GM18909 (cell line): ENCODE results near the gene SLC30A5.
"Not testable (repeated sequence)": the region's sequence is repeated elsewhere in the genome, so short reads cannot be mapped to it uniquely, and the experiment has no call there.

Source experiments
- ATAC-seq: cut with Tn5 transposase; IDR thresholded peaks from one replicate; pipeline ENCODE4 v1.9.1; 2021; ENCODE audit warnings: mild to moderate bottlenecking; ENCODE audit not compliant: unreplicated experiment, poor library complexity

SLC30A5 gene

GRCh38 chr5:69093771-69094482 lies at the start of gene SLC30A5:
TSS of gene SLC30A5 (plus strand) at chr5:69094014. CDS start at chr5:69094256, 242 bp downstream.
- peak; percentile 99 for ATAC-seq

- not testable (repeated sequence) for ATAC-seq
Observed at GRCh38 chr5:69045213-69045612, 48.6 kb upstream of the SLC30A5 start.

GRCh38 chr5:69046375-69046957 lies 47.3 kb upstream of the SLC30A5 start:
- ATAC-seq: no peak

- no peak for ATAC-seq
Observed at GRCh38 chr5:69048230-69048629, 45.6 kb upstream of the SLC30A5 start.

- no peak for ATAC-seq
Observed at GRCh38 chr5:69049151-69049550, 44.7 kb upstream of the SLC30A5 start.

- no peak for ATAC-seq
Observed at GRCh38 chr5:69049796-69050195, 44.0 kb upstream of the SLC30A5 start.

- no peak for ATAC-seq
Observed at GRCh38 chr5:69050214-69050613, 43.6 kb upstream of the SLC30A5 start.

- no peak for ATAC-seq
Observed at GRCh38 chr5:69052181-69052580, 41.6 kb upstream of the SLC30A5 start.

- no peak for ATAC-seq
Observed at GRCh38 chr5:69074664-69075521, 18.9 kb upstream of the SLC30A5 start.

- no peak for ATAC-seq
Observed at GRCh38 chr5:69075522-69076179, 18.2 kb upstream of the SLC30A5 start.

GRCh38 chr5:69078921-69079540 lies 14.8 kb upstream of the SLC30A5 start:
- no peak for ATAC-seq

- ATAC-seq: no peak
Observed at GRCh38 chr5:69079556-69079955, 14.3 kb upstream of the SLC30A5 start.

- no peak for ATAC-seq
Observed at GRCh38 chr5:69083412-69083811, 10.4 kb upstream of the SLC30A5 start.

- no peak for ATAC-seq
Observed at GRCh38 chr5:69084195-69084594, 9.6 kb upstream of the SLC30A5 start.

- ATAC-seq: no peak
Observed at GRCh38 chr5:69084903-69085302, 8.9 kb upstream of the SLC30A5 start.

- no peak for ATAC-seq
Observed at GRCh38 chr5:69086206-69086605, 7.6 kb upstream of the SLC30A5 start.

- ATAC-seq: not testable (repeated sequence)
Observed at GRCh38 chr5:69088006-69088405, 5.8 kb upstream of the SLC30A5 start.

GRCh38 chr5:69090158-69090557 lies 3.7 kb upstream of the SLC30A5 start:
- no peak for ATAC-seq

GRCh38 chr5:69091771-69092170 lies 2.0 kb upstream of the SLC30A5 start:
- ATAC-seq: no peak

GRCh38 chr5:69092969-69093368 lies 845 bp upstream of the SLC30A5 start:
- ATAC-seq: no peak
